Measurements from ENCODE around the gene SCNM1. TPM values are rescaled to one million over a fixed set of nuclear protein-coding genes. Genes with fewer than 3 reads are reported as not detected.
"Not testable (repeated sequence)": the region's sequence is repeated elsewhere in the genome, so short reads cannot be mapped to it uniquely, and the experiment has no call there.

The SCNM1 gene
- total RNA-seq, 1 donor from 2014 or later = 36.4 TPM

DNA sequence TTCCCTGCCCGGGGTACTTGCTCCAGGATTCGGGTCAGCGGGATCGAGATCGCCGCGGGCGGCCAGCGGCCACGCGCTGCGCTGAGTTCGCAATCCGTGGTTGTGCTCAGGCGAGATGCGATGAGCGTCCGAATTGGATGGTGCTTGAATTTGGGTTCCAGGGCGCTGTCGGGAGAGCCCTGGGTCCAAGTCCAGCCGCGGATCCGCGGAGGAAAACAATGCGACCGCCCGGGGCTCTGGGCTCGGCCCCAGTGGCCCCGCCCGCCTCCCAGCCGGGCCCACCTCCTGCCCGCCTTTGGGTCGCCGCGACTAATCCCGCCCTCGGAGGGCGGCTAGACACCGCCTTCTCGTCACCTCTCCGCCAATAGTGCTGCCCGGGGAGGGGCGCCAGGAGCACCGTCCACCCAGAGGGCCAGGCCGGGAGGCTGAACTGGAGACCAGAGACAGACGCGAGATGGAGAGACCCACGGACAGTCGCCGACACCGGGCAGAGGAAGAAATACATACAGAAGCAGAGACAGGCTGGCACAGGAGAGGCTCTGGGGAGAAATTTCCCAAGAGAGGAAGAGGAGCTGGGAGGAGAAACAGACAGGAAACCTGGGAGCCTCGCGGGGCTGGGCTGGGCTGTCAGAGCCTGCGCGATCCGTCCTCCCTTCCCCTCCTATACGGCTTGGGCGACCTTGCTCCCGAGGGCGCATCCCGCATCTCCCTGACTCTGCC is 19.4 kb upstream of the SCNM1 start, which contains the start of gene SEMA6C:
Gene SEMA6C, minus strand, starts transcription at position 220 of the 720 bp plus-strand sequence. CDS start 4,010 bp downstream, outside the sequence.
- peak; percentile 94 for DNase-seq (ENCODE audit: low spot score)

DNA sequence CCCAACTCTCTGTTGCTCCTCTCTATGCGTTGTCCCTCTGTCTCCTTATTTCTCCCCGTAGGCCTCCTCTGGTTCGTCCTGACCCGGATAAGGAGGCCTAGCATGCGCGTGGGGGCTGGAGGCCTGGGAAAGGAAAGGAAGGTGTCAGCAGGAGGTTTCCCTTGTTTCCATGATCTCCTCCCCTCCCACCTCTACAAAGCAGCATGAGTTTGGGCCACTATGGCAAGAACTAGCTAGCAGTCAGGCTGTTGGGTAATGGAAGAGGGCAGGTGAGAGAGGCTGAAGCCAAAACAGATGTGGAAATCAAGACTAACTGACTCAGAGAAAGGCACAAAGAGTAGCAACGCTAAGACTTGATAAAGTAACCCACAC is 18.8 kb upstream of the SCNM1 start:
- no peak for DNase-seq (ENCODE audit: low spot score)

DNA sequence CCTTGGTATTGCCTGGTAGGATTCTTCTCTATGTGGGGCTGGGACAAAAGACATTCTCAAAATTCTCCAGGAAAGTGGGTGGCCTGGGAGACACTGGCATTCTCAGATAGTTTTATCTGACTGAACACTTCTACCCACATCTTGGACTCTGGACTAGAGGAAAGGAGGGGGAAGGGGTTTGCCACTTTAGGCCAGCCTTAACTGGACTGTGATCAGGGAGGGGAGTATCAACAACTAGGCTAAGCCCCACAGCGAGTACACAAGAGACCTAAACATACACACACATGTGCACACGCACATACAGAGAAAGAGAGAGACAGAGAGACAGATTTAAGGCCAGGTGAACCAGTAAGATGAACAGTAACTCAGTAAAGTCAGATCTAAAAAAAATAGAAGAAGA is 18.3 kb upstream of the SCNM1 start:
- DNase-seq (ENCODE audit: low spot score) = no peak

DNA sequence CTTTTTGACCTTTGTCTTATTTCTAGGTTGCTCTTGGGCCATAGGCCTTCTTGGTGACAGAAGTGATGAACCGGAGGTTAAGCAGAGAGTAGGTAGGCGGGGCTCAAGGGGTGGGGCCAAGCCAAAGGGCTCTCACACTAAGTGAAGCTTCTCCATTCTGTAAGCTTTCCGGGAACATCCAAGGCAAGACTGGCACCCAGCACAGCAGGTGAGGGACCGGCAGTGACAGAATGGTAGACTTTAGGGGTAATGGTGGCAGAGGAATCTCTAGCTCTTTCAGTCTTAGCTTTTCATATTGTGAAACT is 9.5 kb upstream of the SCNM1 start, which contains the start of gene TNFAIP8L2:
Gene TNFAIP8L2, plus strand, starts transcription at position 135 of the 305 bp plus-strand sequence. CDS start 2,049 bp downstream, outside the sequence.
- peak; percentile 38 for DNase-seq (ENCODE audit: low spot score)

DNA sequence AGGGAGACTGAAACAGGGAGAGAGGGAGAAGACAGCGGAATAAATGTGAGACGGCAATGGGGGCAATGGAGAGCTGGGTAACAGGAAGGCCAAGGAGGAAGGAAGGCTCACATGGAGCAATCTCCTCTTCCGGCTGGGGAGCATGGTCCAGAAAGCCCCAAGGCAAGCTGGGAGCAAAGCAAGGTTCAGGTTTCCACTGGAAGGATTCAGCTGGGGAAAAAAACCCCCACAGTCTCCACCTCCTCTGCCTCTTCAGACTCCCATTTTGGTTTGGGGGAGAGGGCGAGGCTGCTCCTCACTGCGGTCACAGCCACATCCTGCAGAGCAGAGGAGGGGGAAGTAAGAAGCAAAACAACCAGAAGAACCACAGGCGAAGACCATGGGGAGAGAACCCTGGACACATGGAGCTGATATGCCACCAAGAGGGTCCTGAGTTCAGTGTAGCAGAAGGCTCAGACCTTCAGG is 8.8 kb upstream of the SCNM1 start:
- no peak for DNase-seq (ENCODE audit: low spot score)

DNA sequence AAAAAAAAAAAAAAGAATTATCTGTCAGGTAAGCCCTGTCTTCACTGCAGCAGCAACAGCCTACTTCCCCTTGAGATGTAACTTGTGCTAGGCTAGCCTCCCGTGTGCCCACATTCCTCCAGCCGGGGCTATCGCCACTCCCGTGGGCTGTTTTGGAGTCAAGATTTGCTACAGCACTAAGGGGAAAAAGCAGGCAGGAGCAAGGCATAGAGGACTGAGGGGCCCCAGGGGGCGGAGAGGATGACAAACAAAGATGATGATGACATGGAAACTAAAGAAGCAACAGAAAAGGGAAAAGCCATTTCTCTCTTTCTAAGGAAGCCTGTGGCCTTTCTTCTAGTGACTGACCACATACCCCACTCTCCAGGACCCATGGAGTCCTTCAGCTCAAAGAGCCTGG is 7.6 kb upstream of the SCNM1 start:
- no peak for DNase-seq (ENCODE audit: low spot score)

DNA sequence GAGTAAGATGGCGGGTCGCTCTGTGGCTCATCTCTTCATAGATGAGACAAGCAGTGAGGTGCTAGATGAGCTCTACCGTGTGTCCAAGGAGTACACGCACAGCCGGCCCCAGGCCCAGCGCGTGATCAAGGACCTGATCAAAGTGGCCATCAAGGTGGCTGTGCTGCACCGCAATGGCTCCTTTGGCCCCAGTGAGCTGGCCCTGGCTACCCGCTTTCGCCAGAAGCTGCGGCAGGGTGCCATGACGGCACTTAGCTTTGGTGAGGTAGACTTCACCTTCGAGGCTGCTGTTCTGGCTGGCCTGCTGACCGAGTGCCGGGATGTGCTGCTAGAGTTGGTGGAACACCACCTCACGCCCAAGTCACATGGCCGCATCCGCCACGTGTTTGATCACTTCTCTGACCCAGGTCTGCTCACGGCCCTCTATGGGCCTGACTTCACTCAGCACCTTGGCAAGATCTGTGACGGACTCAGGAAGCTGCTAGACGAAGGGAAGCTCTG is 7.1 kb upstream of the SCNM1 start:
- no peak for DNase-seq (ENCODE audit: low spot score)

DNA sequence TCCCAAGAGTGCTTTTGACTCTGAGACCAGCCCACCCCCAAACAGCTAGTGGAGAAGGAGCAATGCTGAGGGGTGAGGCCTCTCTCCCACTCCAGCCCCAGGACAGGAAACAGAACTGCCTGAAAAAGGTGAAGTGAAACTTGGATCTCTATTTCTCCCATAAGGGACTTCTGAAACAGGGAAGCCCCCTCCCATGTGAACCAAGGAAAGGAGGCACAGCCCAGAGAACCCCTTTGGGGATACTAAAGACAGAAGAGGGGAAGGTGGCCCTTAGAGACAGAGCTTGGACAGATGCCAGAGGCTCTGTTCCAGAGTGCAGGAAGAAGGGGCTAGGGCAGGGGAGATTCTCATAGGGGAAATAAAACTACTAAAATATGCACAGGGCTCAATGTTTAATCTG is 6.6 kb upstream of the SCNM1 start:
- DNase-seq (ENCODE audit: low spot score) = no peak

DNA sequence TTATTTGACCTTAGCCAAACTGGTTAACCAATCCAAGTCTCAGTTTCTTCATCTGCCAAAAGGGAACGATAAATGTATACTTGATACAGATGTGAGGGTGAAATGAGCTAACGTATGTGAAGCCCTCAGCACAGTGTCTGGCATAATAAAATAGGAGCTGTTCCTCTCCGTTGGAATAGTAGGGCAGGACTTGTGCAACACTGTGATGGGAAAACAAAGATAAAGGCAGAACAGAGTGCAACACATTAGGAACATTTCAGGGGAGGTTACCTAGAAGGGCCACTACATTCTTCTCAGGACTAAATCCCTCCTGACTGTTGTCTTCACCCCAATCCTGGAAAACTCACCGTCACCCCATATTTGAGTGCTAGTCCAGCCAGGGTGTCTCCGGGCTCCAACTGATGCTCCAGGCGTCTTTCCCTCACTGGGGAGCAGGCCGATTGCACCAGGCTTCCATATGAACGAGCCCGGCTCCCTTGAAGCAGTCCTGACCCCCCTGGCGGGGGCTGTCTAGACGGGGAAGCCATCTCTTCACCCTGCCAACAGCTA is 1.1 kb upstream of the SCNM1 start:
- no peak for DNase-seq (ENCODE audit: low spot score)

DNA sequence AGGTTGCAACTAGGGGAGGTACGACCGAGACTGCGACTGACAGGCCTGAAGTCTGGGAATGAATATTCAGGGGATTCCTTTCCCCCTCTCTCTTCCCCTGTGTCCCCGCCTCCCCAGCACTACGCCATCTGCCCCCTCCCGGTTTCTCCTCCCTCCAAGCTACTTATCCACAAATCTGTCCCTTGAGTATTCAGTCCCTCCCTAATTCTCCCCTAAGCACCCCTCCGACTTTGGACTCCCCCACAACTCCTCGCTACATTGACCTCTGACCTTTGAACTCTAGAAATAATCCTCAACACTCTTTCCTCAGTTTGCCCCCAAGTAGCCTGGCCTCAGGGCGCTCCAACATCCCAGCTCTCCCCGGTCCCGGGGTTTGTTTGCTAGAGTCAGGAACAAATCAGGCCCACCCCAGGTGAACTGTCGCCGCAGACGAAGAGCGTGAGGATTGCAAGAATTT is 635 bp upstream of the SCNM1 start:
- DNase-seq (ENCODE audit: low spot score) = no peak

DNA sequence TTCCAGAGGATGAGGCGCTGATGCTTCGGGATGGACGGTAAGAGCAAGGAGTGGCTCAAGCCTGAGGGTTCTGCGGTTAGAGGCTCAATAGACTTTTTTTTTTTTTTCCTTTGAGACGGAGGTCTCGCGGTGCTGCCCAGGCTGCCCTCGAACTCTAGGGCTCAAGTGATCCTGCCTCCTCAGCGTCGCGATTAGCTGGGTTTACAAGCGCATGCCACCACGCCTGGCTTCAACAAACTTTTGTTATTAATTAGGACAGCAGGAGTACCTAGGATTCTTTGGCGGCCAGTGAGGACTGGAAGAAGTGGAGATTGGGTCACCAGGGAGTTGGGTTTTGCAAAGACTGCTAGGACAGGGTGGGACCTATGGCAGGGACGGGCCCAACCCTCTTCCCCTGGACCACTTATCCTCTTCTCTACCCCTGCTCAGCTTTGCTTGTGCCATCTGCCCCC is 587 bp downstream of the SCNM1 start:
- no peak for DNase-seq (ENCODE audit: low spot score)

DNA sequence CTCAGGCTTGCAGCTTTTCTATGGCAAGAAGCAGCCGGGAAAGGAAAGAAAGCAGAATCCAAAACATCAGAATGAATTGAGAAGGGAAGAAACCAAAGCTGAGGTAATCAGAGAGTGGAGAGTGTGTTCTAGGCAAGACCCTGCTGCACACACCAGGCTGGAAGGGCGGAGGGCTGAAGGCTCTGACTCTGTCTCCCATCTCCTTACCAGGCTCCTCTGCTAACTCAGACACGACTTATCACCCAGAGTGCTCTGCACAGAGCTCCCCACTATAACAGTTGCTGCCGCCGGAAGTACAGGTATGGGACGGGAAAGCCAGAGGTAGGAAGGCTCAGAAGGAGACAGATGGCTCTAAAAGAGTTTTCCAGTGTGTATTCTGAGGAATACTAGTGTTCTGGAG is 1.2 kb downstream of the SCNM1 start:
- no peak for DNase-seq (ENCODE audit: low spot score)

DNA sequence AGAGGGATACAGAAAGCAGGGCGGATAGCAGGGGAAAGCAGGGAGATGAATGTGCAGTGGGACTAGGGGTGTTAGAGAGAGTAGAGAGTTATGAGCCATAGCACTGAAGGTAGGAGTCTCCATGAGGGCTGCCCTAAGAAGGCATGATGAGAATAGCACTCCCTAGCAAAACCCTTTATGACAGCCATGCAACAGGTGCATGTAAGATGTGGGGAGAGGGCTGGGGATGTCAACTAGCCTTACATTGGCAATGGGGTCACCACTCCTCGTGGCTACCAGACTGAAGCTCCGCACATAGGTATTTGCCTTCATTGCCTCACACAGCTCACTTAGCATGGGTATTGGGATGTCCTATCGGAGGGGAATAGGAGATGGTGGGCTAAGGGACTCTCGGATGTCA is 5.2 kb downstream of the SCNM1 start:
- DNase-seq (ENCODE audit: low spot score) = no peak

DNA sequence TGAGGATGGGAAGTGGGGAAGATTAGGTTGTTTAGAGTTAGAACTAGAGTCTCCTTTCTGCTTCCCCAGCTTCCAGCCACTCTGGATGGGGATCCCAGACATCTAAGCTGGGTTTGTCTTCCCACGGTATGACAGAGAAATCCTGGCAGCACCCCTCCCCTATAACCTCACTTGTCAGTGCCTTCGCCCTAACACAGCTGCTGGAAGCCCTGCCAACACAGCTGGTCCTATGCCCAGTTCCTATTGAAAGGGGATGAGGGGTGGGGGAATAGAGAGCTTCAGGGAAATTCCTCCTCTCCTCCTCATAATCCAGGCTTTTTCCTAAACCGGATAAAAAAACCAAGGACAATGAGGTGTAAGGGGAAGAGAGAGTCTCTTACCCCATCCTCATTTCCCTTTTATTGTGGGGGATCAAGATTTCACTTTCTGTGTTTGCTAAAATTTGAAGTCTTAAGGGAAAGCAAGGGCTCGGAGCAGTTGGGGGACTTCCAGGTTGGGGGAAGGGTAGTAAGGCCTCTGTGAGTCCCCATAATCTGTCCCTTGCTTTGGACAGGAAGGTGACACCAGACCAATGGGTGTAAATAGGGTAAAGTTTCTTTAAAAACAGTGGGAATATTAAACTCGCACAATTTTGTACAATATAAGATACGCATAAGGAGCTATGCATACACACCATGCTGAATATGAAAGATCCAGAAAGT is 9.2 kb downstream of the SCNM1 start:
- no peak for DNase-seq (ENCODE audit: low spot score)

DNA sequence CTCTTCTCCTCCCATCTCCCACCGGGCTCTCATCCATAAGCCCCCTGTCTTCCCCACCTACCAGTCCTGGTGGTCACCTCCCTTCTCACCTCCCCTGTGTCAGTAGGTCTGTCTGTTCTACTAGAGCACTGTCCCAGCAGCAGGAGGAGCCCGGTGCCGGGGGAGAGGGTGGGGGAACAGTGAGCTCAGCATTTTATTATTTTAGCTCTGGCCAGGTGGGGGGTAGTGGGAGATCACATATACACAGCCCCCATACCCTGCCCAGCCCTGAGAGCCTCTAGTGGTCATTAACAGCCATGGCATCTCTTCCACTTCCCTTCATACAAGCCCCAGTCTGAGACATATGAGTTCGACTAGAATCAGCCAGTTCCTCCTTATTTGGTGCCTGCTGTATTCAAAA is 9.9 kb downstream of the SCNM1 start, which contains the start of gene TMOD4:
Gene TMOD4, minus strand, starts transcription at position 119 of the 400 bp plus-strand sequence. CDS start 1,106 bp downstream, outside the sequence.
- no peak for DNase-seq (ENCODE audit: low spot score)

DNA sequence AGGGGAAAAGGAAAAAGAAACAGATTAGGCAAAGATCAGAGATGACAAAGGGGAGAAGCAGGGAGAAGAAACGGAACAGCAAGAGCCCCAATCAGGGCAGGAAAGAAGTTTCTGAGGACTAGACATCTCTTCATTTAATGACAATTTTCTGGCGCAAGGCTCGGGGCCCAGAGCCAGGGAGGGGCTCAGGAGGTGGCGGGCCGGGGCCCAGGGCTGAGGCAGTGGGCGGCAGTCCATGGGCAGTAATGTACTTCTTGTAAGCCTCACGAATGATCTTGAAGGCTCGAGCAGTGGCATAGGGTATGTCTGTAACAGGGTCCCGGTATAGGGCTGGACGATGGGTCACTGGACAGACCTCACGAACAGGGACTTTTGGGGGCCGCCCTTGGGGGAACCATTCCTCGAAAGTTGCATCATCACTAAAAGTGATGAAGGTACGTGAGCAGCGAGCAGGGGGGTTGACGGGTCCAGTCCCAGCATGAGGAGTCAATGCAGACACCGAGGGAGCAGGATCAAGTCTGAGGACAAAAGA is 10.6 kb downstream of the SCNM1 start:
- no peak for DNase-seq (ENCODE audit: low spot score)

DNA sequence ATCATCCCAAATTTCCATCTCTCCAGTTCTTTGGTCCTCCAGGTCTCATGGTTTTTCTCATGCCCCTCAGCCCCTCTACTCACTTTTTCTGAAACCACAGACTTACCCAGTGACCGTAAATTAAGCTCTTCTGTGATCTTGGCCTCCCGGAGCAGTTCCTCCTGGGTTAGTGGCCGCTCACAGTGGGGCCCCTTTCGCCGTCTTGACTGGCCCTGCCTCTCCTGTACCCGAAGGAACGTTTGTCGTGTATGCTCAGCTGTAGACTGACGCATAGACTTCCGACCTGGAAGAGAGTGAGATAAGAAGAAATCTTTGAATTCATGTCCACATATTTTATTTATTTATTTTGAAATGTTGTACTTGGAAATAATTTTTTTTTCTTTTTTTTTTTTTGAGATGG is 18.3 kb downstream of the SCNM1 start:
- DNase-seq (ENCODE audit: low spot score) = no peak

DNA sequence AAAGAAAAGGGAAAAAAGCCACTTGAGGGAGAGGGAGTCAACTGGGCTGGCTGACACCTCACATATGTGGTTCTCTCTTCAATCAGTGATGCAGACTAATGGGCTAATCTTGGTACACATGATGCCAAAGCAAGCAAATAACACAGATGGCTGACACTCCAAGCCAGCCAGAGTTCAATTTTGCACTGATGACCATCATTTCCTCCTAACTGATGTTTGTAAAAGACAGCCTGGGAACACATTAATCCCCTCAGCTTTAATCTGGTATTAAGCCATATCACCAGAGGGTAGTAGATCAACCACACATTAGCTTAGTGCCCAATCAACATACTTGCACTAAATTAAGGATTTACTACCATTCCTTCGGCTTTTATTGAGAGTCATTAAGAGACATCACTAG is 21.3 kb downstream of the SCNM1 start:
- DNase-seq (ENCODE audit: low spot score) = no peak

DNA sequence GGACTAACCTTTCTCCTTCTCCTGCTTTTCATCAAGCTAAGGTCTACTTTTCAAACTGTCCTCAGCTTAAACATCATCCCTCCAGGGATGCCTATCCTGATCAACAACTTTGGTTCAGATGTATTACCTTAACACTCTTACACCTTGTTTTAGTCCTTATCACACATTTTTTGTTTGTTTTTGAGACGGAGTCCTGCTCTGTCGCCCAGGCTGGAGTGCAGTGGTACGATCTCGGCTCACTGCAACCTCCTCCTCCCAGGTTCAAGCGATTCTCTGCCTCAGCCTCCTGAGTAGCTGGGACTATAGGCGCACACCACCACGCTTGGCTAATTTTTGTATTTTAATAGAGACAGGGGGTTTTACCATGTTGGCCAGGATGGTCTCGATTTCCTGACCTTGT is 22.7 kb downstream of the SCNM1 start:
- DNase-seq (ENCODE audit: low spot score) = not testable (repeated sequence)

DNA sequence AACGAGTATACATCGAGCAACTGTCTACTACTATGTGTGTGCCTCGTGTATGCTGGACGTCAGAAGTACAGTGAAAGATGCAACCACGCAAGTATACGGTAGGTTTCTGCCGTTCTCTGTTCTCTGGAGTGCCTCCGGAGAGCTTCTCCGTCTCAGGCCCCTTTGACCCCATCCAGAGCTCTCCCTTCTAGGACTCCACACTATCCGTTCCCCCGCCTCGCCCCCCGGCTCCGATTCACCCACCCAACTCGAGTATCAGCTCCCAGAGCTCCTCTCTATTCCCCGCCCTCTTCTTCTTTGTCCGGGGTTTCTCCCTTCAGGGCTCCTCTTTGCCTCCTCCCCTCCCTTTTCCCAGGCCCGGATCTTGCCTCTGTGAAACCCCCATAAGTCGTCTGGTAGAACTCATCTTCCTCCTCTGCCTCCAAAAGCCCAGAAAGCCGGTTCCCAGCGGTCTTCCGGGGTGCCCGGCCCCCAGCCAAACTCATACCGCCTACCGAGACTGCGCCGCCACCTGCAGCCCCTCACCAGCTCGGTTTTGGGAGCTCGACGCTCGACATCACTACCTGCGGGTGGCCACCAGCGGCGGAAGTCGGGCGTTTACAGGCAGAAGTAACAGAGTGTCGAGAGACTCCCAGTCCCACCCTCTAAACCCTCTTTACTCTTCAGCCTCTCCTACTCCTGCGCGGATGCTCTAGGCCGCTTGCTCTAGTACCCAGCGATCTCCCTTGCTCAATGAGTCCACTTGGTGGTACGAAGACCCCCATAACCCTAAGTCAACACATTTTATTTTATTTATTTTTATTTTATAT is 23.9 kb downstream of the SCNM1 start, which contains the start of gene VPS72:
Gene VPS72, minus strand, starts transcription at position 561 of the 809 bp plus-strand sequence. Its CDS starts 76 bp downstream, at position 485.
- DNase-seq (ENCODE audit: low spot score) = peak; percentile 89

DNA sequence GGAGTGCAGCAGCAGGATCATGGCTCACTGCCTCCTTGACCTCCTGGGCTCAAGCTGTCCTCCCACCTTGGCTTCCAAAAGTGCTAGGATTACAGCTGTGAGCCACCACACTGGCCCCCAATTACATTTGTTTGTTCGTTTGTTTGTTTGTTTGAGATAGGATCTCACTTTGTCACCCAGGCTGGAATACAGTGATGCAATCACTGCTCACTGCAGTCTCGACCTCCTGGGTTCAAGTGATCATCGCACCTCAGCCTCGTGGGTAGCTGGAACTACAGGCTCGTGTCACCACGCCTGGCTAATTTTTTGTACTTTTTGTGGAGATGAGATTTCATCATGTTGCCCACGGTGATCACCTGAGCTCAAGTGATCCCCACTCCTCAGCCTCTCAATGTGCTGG is 26.1 kb downstream of the SCNM1 start:
- no peak for DNase-seq (ENCODE audit: low spot score)
